GM15510 (cell line): ENCODE measurements around the gene MZT2A.
"Not testable (repeated sequence)": the region's sequence is repeated elsewhere in the genome, so short reads cannot be mapped to it uniquely, and the experiment has no call there.

Experiments used
- POLR2A ChIP-seq: IDR thresholded peaks from 3 replicates; pipeline ENCODE4 v1.6.1; 2011; ENCODE audit warnings: borderline replicate concordance; ENCODE audit not compliant: insufficient read length; ENCODE audit errors: extremely low read depth

MZT2A gene

GRCh38 chr2:131492015-131492417 lies at the start of gene MZT2A:
Gene MZT2A (minus strand): TSS chr2:131492397. CDS start chr2:131492376, 21 bp downstream.
- TF ChIP-seq POLR2A: peak; percentile 37

DNA sequence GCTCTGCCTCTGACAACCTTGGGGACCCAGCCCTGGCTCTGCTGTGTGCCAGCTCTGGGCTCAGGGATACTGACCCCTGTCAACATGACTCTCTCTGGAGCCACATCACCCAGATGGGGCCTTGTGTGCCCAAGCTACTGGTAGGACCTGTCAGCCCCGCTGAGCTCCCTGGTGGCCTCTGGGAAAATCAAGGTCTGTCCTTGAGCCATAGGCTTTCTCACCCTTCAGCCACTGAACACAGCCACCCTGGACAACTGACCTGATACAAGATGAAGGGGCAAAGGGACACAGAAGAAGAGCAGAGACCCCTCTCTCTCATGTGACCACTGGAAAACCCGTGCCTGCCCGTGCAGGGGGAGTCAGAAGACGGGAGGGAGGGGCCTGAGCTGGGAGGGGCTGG lies 43.3 kb upstream of the MZT2A start:
- TF ChIP-seq POLR2A: no peak

DNA sequence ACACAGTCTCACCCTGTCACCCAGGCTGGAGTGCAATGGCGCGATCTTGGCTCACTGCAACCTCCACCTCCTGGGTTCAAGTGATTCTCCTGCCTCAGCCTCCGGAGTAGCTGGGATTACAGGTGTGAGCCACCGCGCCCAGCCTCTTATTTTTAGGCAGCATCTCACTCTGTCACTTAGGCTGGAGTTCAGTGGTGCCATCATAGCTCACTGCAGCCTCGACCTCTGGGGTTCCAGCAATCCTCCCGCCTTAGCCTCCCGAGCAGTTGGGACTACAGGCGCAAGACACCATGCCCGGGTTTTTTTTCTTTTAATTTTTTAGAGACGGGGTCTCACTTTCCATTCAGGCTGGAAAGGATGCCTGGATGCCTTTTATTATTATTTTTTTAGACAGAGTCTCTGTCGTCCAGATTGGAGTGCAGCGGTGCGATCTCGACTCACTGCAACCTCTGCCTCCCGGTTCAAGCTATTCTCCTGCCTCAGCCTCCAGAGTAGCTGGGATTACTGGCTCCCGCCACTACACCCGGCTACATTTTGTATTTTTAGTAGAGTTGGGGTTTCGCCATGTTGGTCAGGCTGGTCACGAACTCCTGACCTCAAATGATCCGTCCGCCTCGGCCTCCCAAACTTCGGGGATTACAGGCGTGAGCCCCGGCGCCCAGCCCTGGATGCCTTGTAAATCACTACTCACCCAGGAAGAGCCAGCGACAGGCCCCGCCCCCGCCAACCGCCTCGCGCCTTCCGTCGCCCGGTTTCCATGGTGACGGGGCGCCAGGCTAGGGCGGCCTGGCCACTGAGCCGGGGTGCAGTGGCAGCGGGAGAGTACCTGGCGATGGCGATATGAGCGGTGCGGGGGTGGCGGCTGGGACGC lies 35.2 kb upstream of the MZT2A start, which contains the start of gene CCDC74A:
Gene CCDC74A, plus strand, starts transcription at position 758 of the 871 bp plus-strand sequence. Its CDS starts 83 bp downstream, at position 841.
- not testable (repeated sequence) for TF ChIP-seq POLR2A

- no peak for TF ChIP-seq POLR2A
These were observed 30.0 kb upstream of the MZT2A start for GRCh38 chr2:131521961-131522781.

GRCh38 chr2:131520526-131520925 lies 28.3 kb upstream of the MZT2A start:
- TF ChIP-seq POLR2A: no peak

DNA sequence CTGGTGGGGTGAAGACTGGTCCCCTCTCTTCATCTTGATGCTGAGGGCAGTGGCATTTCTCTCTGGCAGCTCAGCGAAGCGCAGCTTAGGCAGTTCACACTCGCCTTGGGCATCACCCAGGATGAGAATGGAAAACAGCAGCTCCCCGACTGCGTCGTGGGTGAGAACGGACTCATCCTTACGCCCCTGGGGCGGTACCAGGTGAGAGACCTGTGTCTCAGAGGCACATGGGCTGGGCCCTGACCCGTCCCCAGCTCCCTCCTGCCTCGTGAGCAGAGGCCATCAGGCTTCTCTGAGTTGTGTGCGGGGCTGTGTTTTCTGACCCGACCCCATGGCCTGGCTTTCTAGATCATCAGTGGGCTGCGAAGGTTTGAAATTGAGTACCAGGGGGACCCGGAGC lies 27.3 kb upstream of the MZT2A start:
- no peak for TF ChIP-seq POLR2A

GRCh38 chr2:131517106-131517831 lies 25.1 kb upstream of the MZT2A start:
- TF ChIP-seq POLR2A: no peak

- no peak for TF ChIP-seq POLR2A
These were observed 23.8 kb upstream of the MZT2A start for GRCh38 chr2:131516011-131516410.

DNA sequence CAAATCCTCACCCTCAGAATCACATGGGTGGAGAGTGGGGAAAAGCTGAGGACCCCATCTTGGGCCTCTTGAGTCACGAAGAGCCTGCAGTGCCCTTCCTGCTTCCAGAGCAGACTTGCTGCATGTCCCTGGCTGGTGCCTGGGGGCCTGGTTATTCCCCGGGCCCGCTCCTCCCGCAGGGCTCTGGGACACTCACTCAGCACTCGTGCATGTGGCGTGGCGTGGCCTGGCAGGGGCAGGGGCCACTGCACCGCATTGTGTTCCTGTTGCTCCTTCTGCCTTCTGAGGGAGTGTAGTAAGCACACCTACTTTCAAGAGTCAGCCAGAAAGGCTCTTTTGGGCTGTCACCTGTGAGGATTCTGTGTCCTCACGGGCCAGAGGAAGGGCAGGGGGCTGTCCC lies 17.4 kb upstream of the MZT2A start:
- TF ChIP-seq POLR2A: no peak

- no peak for TF ChIP-seq POLR2A
These were observed 1.2 kb upstream of the MZT2A start for GRCh38 chr2:131493199-131493968.

DNA sequence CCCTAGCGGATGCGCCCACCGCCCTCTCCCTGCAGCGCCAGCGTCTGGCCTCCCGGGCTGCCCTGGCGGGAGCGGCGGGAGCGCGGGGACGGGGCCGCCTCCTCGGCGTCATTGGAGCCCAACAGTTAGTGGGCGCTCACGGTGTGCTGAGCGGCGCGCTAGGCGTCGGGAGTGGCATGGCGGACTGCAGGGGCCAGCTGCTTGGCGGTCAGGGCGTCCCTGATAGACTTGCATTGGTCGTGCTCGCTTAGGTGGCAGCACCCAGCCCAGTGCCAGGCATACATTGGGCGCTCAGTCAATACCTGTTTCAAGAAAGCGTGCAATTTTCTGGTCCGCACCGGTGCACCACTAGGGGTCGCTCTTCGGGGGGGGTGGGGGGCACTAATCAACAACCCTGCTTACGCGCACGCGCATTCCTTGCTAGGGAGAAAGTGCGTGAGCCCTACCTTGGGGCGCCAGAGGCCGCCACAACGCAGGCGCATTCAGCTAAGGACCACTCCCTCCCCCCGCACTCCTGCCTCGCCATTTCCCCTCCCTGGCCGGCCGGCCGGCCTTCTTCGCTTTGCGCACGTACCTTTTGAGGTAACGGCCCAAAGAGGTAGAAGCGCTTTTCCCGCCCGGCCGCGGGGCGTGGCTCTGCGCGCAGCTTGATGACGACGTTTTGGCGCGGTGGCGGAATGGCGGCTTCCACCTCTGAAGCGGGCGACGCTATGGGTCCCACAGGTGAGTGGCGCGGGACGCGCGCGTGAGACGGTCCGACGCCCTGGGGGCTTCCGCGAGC lies 411 bp upstream of the MZT2A start:
- TF ChIP-seq POLR2A: peak; percentile 60

DNA sequence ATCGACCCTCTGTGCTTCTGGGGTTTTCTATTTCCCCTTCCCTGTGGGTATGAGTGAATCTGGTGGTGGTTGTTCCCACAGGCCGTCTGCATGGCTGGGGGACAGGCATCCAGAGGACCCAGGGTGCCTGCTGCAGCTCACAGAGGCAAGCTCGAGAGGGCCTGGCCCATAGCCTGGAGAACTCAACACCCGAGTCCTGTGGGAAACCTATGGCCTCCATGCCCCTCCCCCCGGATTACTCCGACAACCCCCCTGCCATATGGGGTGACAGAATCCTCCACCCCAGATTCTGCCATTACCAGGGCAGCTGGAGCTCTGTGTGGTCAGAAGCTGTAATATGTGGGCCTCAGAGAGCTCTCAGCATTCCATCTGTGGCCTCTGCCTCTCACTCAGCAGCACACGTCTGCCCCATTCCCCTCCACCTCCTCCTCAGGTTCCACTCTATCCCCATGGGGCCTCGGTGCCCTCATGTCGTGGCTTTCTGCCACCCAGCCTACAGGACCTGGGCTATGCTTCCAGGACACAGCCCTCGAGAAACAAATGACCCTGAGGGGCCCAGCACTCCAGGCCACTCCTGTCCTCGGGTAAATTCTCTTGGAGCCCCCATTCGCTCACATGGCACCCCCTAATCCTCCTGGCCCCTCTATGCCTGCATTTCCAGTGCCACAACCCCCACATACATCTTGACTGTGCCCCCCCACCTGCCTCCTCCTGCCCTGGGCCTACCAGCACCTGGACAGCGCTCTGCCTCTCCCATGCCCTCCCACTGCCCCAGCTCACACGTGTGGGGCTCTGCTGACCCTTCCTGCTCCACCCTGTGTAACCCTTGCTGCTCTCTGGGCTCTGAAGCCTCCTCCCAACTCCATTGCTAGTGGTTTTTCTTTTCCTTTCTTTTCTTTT lies 3.6 kb downstream of the MZT2A start:
- TF ChIP-seq POLR2A: no peak

- TF ChIP-seq POLR2A: no peak
These were observed 16.4 kb downstream of the MZT2A start, which contains the start of gene TUBA3D for GRCh38 chr2:131475831-131476230. Gene TUBA3D (plus strand): TSS chr2:131476119. CDS start chr2:131476200, 81 bp downstream.

- no peak for TF ChIP-seq POLR2A
These were observed 46.3 kb downstream of the MZT2A start for GRCh38 chr2:131445896-131446295.
